T-helper 1 cell (primary cell): ENCODE measurements around the gene CEACAM1.
A peak's percentile ranks its signal among the peaks of the same experiment; 100 is the strongest.
"Not testable (repeated sequence)": the region's sequence is repeated elsewhere in the genome, so short reads cannot be mapped to it uniquely, and the experiment has no call there.

Experiments used
- DNase-seq, 5 donors: peaks; one replicate each; pipeline ENCODE4 v3.0.0-alpha.2; 2012 to 2020

Gene CEACAM1

GRCh38 chr19:42508892-42509444 is 19.3 kb downstream of the CEACAM1 start:
- DNase-seq, result no peak

GRCh38 chr19:42505066-42505465 is 23.2 kb downstream of the CEACAM1 start:
- DNase-seq, result no peak

GRCh38 chr19:42501733-42502132 is 26.5 kb downstream of the CEACAM1 start:
- DNase-seq, result peak in 1 of 5 donors; percentile 51

GRCh38 chr19:42501243-42501642 is 27.0 kb downstream of the CEACAM1 start:
- not testable (repeated sequence) for DNase-seq

- no peak for DNase-seq
Measured at GRCh38 chr19:42498169-42498757, 30.0 kb downstream of the CEACAM1 start.

GRCh38 chr19:42497492-42498168 is 30.7 kb downstream of the CEACAM1 start:
- DNase-seq, result no peak

GRCh38 chr19:42496460-42497133 is 31.7 kb downstream of the CEACAM1 start:
- DNase-seq, result no peak

- DNase-seq, result no peak
Measured at GRCh38 chr19:42495663-42496062, 32.6 kb downstream of the CEACAM1 start.

- DNase-seq, result no peak
Measured at GRCh38 chr19:42494321-42494720, 34.0 kb downstream of the CEACAM1 start.

GRCh38 chr19:42488783-42489521 is 39.3 kb downstream of the CEACAM1 start:
- DNase-seq, result no peak

GRCh38 chr19:42487798-42488178 is 40.5 kb downstream of the CEACAM1 start:
- DNase-seq, result no peak

- DNase-seq, result peak in 1 of 5 donors; percentile 66
Measured at GRCh38 chr19:42487032-42487797, 41.1 kb downstream of the CEACAM1 start.

GRCh38 chr19:42485036-42485435 is 43.2 kb downstream of the CEACAM1 start:
- not testable (repeated sequence) for DNase-seq

- peak in 1 of 5 donors; percentile 74 for DNase-seq
Measured at GRCh38 chr19:42480335-42481095, 47.8 kb downstream of the CEACAM1 start.

- DNase-seq, result no peak
Measured at GRCh38 chr19:42479736-42480135, 48.5 kb downstream of the CEACAM1 start.

GRCh38 chr19:42478765-42479311 is 49.4 kb downstream of the CEACAM1 start:
- DNase-seq, result no peak

- DNase-seq, result no peak
Measured at GRCh38 chr19:42477933-42478332, 50.3 kb downstream of the CEACAM1 start.

- DNase-seq, result no peak
Measured at GRCh38 chr19:42477117-42477516, 51.2 kb downstream of the CEACAM1 start.

- DNase-seq, result no peak
Measured at GRCh38 chr19:42475366-42475765, 52.9 kb downstream of the CEACAM1 start.

GRCh38 chr19:42474743-42475142 is 53.5 kb downstream of the CEACAM1 start:
- no peak for DNase-seq

GRCh38 chr19:42473686-42474085 is 54.6 kb downstream of the CEACAM1 start:
- no peak for DNase-seq
